ENCODE data around the gene IL19.

The IL19 gene

GRCh38 chr1:206863266-206863665 lies 92.7 kb downstream of the IL19 start:
- no peak for DNase-seq (ENCODE audit: low read depth)

- peak; percentile 81 for DNase-seq (ENCODE audit: low read depth)
Observed at GRCh38 chr1:206864939-206865671, 94.5 kb downstream of the IL19 start, which contains the start of gene IL20. Gene IL20 (plus strand): TSS chr1:206865623. CDS start chr1:206865853, 230 bp downstream.

GRCh38 chr1:206866062-206866461 lies 95.5 kb downstream of the IL19 start:
- no peak for DNase-seq (ENCODE audit: low read depth)

GRCh38 chr1:206867239-206867638 lies 96.7 kb downstream of the IL19 start:
- no peak for DNase-seq (ENCODE audit: low read depth)

- DNase-seq (ENCODE audit: low read depth) = no peak
Observed at GRCh38 chr1:206867716-206868115, 97.1 kb downstream of the IL19 start.

GRCh38 chr1:206868264-206868663 lies 97.7 kb downstream of the IL19 start:
- no peak for DNase-seq (ENCODE audit: low read depth)

GRCh38 chr1:206872139-206872538 lies 101.6 kb downstream of the IL19 start:
- no peak for DNase-seq (ENCODE audit: low read depth)

GRCh38 chr1:206873603-206874188 lies 103.1 kb downstream of the IL19 start:
- DNase-seq (ENCODE audit: low read depth) = no peak

GRCh38 chr1:206875752-206876377 lies 105.3 kb downstream of the IL19 start:
- DNase-seq (ENCODE audit: low read depth) = no peak

GRCh38 chr1:206878456-206878855 lies 107.9 kb downstream of the IL19 start:
- no peak for DNase-seq (ENCODE audit: low read depth)

- no peak for DNase-seq (ENCODE audit: low read depth)
Observed at GRCh38 chr1:206880314-206880713, 109.7 kb downstream of the IL19 start.

GRCh38 chr1:206882555-206882954 lies 112.0 kb downstream of the IL19 start:
- no peak for DNase-seq (ENCODE audit: low read depth)

- DNase-seq (ENCODE audit: low read depth) = no peak
Observed at GRCh38 chr1:206883160-206883559, 112.6 kb downstream of the IL19 start.

GRCh38 chr1:206883876-206884275 lies 113.3 kb downstream of the IL19 start:
- DNase-seq (ENCODE audit: low read depth) = no peak

GRCh38 chr1:206885341-206886060 lies 114.9 kb downstream of the IL19 start:
- DNase-seq (ENCODE audit: low read depth) = no peak

- no peak for DNase-seq (ENCODE audit: low read depth)
Observed at GRCh38 chr1:206886831-206887230, 116.3 kb downstream of the IL19 start.

- no peak for DNase-seq (ENCODE audit: low read depth)
Observed at GRCh38 chr1:206887701-206888100, 117.1 kb downstream of the IL19 start.

GRCh38 chr1:206890125-206891060 lies 119.8 kb downstream of the IL19 start:
- DNase-seq (ENCODE audit: low read depth) = no peak

GRCh38 chr1:206891412-206891811 lies 120.8 kb downstream of the IL19 start:
- no peak for DNase-seq (ENCODE audit: low read depth)
